Choroid plexus epithelial cell (primary cell): ENCODE data around the gene EXOC6B.
A peak's percentile ranks its signal among the peaks of the same experiment; 100 is the strongest.

Experiments
- DNase-seq: peaks from one replicate; pipeline ENCODE4 v3.0.0-alpha.2; 2010; ENCODE audit warnings: low read depth
- H3K4me3 ChIP-seq: 2 replicates; pipeline ENCODE4 v1.5.1; 2011; ENCODE audit warnings: low read depth, mild to moderate bottlenecking, control low read depth, low read length, moderate library complexity
- TF ChIP-seq, protein P1 (sequence below): conservative IDR thresholded peaks from 2 replicates; pipeline ENCODE4 v1.5.1; 2011; ENCODE audit warnings: low read depth, mild to moderate bottlenecking, control low read depth, inconsistent platforms, low read length, moderate library complexity

EXOC6B gene

DNA sequence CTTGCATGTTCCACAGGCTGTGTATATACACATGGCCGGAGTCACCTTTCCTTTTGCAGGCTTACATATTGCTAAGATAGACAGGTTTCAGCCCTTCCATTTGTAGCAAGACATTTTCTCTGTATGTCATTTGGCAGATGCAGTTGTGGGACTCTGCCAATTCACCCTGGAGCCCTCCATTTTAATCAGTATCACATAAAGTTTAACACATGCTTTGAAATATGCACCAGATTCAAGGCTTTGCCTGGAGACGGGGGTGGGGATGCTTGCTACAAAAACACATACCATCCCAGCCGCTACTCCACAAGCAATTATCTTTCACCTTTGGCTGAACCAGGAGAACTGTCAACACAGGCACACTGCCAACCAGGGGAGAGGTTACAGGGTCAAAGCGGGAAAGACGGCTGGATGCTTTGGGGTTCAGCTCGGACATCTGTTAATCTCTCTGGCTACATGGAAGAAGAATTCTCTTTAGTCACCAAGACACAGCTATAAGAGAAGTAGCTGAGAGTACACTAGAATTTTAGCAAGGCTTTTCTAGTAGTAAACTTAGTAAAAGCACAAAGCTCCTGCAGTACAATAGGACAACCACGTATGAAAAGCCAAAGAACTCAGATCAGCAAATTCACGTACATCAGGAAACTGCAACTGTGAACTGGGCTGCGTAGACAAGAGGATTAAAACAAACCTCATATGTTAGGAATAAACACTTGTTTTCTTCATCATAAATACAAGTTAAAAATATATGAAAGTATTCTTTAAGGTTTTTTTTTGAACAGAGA is 130.9 kb downstream of the EXOC6B start:
- H3K4me3 ChIP-seq: no peak overlapping the region
- TF ChIP-seq, protein P1, sequence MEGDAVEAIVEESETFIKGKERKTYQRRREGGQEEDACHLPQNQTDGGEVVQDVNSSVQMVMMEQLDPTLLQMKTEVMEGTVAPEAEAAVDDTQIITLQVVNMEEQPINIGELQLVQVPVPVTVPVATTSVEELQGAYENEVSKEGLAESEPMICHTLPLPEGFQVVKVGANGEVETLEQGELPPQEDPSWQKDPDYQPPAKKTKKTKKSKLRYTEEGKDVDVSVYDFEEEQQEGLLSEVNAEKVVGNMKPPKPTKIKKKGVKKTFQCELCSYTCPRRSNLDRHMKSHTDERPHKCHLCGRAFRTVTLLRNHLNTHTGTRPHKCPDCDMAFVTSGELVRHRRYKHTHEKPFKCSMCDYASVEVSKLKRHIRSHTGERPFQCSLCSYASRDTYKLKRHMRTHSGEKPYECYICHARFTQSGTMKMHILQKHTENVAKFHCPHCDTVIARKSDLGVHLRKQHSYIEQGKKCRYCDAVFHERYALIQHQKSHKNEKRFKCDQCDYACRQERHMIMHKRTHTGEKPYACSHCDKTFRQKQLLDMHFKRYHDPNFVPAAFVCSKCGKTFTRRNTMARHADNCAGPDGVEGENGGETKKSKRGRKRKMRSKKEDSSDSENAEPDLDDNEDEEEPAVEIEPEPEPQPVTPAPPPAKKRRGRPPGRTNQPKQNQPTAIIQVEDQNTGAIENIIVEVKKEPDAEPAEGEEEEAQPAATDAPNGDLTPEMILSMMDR: no peak
- peak; percentile 88 for DNase-seq

DNA sequence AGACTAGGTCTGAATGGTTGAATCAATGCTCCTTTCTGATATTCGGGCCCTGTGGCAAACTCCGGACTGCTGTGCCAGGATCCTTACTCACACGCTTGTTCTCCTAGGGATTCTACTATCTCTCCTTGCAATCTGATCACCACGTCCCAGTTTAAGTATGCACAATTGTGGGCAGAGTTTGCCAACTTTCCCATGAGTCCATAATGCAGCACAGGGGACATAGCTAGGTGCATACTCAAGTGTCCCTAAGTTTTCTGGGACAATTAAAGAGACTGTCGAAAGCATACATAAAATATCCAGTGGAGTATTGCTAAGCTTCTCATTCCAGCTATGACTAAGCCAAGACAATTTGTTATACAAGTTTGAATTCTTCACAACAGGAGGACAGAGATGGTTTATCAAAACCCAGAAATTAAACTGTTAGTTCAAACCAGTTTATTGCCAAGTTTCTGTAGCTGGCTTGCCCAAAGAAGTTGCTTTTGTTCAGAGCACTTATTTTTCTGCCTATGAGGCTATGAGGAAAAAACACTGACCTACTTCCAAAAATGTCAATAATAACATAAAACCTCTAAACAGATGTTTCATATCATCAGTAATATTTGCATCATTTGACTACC is 136.1 kb downstream of the EXOC6B start:
- DNase-seq: no peak
- no peak overlapping the region for H3K4me3 ChIP-seq
- TF ChIP-seq, protein P1: no peak

DNA sequence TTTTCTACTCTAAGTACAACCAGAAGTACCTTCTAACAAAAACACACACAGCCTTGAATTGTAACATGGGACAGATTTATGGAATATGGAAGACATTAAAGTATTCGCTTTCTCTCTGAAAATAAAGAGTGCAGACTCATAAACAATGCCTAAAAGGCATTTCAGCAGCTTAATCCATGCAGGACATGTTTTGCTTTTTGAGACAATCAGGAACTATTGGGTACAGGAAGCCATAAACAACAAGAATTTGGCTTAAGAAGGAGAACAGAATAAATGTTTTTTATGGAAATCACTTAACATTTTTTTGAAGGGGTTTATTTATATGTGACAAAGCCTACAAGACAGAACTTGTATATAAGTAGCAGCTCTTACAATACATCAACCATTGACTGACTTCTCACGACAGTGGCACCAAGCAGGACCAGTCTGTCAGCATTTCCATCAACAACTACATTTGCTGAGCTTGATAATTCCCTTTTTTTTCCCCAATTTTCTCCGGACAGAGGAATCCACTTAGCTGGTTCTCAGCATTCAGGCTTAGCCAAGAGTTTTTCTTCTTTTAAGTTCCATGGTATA is 140.1 kb downstream of the EXOC6B start:
- TF ChIP-seq, protein P1: no peak
- DNase-seq: no peak
- H3K4me3 ChIP-seq: no peak overlapping the region

DNA sequence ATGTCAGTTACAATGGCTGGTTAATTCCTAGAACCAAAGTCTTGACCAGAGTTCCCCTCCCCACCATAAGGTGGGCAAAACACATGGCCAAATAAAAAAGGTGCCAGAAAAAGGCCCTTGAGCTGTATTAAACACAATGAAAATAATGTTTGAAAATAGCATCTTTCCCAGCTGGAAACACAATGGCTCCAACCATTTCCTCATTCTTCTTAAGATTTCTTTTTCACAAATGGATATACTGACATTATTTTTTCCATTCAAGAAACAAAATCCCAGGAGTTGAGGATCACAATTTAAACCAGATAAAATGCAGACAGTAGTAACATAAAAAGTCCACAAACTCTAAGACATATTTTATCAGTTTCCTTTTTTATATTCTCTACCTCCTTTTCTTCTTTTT is 143.8 kb downstream of the EXOC6B start:
- TF ChIP-seq, protein P1: no peak
- no peak for DNase-seq
- H3K4me3 ChIP-seq: no peak overlapping the region

DNA sequence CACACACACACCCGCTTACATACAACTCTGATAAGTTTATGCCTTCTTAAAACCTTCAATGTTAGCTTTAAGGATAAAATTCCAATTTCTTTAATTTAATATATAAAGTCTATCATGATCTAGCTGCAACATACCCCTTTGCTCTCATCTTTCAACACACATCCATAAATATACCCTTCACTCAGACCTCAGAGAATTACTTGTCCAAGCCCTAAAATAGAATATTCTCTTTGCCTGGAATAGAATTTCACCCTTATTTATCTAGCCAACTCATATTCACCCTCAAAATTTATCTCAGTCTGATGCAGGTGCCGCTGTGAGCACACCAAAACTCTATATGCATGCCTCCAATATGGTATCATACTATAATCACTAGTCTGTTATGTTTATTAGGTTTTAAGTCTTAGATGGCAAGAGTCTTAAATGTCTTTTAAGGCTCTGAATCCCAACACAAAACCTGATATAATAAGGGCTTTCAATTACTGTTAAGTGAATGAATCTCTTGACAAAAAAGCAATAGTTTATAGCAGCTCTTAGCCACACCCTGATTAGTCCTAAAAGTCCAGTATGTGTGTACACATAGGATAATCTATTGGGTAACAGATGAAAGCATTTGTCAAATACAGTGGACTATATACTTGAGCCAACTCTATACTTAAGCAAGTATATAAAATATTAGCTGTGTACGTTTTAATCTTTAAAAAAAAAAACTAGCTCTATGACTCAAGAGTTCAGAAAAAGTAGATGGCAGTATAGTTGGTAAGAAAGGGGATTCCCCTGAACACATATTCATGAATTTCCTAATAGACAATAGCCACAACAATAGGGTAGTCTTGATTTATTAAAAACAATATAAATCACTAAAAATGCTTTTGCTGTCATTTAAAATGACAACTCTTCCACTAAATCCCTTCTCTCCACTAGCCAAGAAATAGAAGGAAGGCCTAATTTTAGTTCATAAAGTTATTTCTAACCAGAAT is 144.5 kb downstream of the EXOC6B start:
- TF ChIP-seq, protein P1: no peak
- peak; percentile 27 for DNase-seq
- H3K4me3 ChIP-seq: no peak overlapping the region

DNA sequence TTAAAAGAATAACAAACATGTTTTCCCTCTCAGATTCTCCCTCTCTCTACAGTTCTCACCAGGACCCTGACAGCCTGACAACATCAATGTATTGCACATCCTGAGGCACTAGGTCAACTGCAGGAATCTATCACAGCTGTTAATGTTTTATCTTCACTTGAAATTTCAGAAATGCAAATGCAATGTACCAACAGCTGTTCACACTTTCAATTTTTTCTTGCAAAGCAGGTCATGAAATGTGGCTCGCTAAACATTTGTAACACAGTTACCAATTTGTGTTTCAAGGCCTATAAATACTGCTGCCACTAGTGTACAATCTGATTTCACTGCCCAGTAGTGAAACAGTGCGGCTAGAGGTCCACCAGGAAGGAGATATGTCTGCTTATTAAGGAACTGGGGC is 147.8 kb downstream of the EXOC6B start:
- peak; percentile 79 for DNase-seq
- TF ChIP-seq, protein P1: no peak

More for the DNA sequence above, 147.8 kb downstream of the EXOC6B start:
- no peak overlapping the region for H3K4me3 ChIP-seq
